ENCODE results near the gene PLOD1. TPM values are rescaled to one million over a fixed set of nuclear protein-coding genes. Genes with fewer than 3 reads are reported as not detected.

PLOD1 gene
- total and polyA plus RNA-seq, 2 experiments from 2014 or later = 22.4 to 62.9 TPM

DNA sequence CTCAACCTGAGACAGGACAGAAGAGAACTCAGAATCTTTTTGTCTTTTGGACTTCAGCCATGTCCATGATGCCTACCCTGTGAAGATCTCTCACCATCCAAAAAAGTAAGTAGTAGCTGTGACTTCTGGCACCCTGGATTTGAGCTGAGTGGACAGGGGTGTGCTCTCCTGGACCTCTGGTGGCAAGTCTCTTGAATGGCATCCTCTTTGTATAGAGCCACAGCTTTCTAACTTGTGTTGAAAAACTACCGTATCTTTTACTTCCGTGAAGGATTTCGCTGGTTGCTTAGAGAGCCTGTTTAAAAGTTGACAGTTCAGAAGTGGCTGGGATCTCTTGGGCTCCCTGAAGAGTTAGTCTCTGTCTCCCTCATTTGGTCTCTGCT lies 47.5 kb downstream of the PLOD1 start:
- no peak for ATAC-seq
- 0 out of 2 replicates have a peak overlapping the region, but pooled peaks have one; percentile 30 for H3K27ac Mint-ChIP-seq
- peaks cover 18% of the 10 kb centered on the region for H4K20me1 ChIP-seq (replicated peaks; ENCODE audit: insufficient read depth)

DNA sequence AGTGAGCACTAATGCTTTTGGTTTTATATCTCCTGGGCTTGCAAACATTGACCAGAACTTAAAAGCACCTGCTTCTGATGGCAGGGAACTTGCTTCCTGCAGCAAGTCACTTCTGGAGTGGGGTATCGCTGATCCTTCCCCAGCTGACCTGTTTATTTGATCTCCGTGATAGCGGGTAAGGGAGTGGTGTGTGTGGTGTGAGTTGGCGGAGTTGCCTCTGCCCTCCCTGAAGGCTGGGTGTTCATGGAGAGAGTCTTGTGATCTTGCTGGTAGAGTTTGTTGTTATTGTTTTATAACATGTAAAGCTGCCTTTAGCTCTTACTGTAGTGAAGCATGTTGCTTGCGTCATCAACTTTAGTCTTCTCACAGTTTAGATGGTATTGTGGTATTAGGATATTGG lies 49.6 kb downstream of the PLOD1 start:
- no peaks in the 10 kb centered on the region for H3K27me3 ChIP-seq (ENCODE audit: insufficient read depth)
- Mint-ChIP-seq H3K27me3 (ENCODE audit: insufficient read depth, low read depth, poor library complexity) (peaks cover 11% of the 10 kb centered on the region), H3K4me1 (peaks cover 21% of the 10 kb centered on the region), H3K9me3 (no peaks in the 10 kb centered on the region), H3K27ac (no peak overlapping the region), H3K4me3 (no peak overlapping the region), H3K36me3 (ENCODE audit: low read depth) (peaks cover 53% of the 10 kb centered on the region)
- no peak overlapping the region for H3K4me3 ChIP-seq
- H3K9me2 ChIP-seq (ENCODE audit: insufficient read depth) = no peaks in the 10 kb centered on the region
- peaks cover 13% of the 10 kb centered on the region for H3K4me1 ChIP-seq (ENCODE audit: insufficient read depth)
- H3K79me2 ChIP-seq (replicated peaks; ENCODE audit: insufficient read depth) = peaks cover 81% of the 10 kb centered on the region
- ATAC-seq (no peak), DNase-seq (ENCODE audit: low spot score) (no peak)
- H3K4me2 ChIP-seq = no peak overlapping the region
- H3K27ac ChIP-seq (ENCODE audit: low read depth) = no peak overlapping the region
- H4K20me1 ChIP-seq (replicated peaks; ENCODE audit: insufficient read depth) = peaks cover 18% of the 10 kb centered on the region
- H3K36me3 ChIP-seq (ENCODE audit: insufficient read depth) = 0 out of 2 replicates have a peak, but pooled peaks cover 8% of the 10 kb centered on the region
- no peak overlapping the region for H2AFZ ChIP-seq
- H3F3A ChIP-seq (replicated peaks; ENCODE audit: low read depth) = peaks cover 11% of the 10 kb centered on the region
- no peak for TF ChIP-seq EZH2phosphoT487 (IDR thresholded peaks at IDR 0.05; ENCODE audit: unreplicated experiment)
- TF ChIP-seq, protein P1, sequence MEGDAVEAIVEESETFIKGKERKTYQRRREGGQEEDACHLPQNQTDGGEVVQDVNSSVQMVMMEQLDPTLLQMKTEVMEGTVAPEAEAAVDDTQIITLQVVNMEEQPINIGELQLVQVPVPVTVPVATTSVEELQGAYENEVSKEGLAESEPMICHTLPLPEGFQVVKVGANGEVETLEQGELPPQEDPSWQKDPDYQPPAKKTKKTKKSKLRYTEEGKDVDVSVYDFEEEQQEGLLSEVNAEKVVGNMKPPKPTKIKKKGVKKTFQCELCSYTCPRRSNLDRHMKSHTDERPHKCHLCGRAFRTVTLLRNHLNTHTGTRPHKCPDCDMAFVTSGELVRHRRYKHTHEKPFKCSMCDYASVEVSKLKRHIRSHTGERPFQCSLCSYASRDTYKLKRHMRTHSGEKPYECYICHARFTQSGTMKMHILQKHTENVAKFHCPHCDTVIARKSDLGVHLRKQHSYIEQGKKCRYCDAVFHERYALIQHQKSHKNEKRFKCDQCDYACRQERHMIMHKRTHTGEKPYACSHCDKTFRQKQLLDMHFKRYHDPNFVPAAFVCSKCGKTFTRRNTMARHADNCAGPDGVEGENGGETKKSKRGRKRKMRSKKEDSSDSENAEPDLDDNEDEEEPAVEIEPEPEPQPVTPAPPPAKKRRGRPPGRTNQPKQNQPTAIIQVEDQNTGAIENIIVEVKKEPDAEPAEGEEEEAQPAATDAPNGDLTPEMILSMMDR (conservative IDR thresholded peaks at IDR 0.05; ENCODE audit: low read depth in 2 of 2) = no peak

More for the DNA sequence above, 47.5 kb downstream of the PLOD1 start:
- Mint-ChIP-seq H3K9me3 (no peaks in the 10 kb centered on the region), H3K4me3 (peak overlapping the region; percentile 99), H3K36me3 (ENCODE audit: low read depth) (peaks cover 47% of the 10 kb centered on the region), H3K4me1 (peaks cover 21% of the 10 kb centered on the region), H3K27me3 (ENCODE audit: insufficient read depth, low read depth, poor library complexity) (peaks cover 16% of the 10 kb centered on the region)
- 0 out of 2 replicates have a peak, but pooled peaks cover 4% of the 10 kb centered on the region for H3K36me3 ChIP-seq (ENCODE audit: insufficient read depth)
- H3K79me2 ChIP-seq (replicated peaks; ENCODE audit: insufficient read depth) = peaks cover 64% of the 10 kb centered on the region
- no peak overlapping the region for H3K4me2 ChIP-seq
- H3K9me2 ChIP-seq (ENCODE audit: insufficient read depth) = no peaks in the 10 kb centered on the region
- no peak overlapping the region for H3K4me3 ChIP-seq
- H3F3A ChIP-seq (replicated peaks; ENCODE audit: low read depth) = peaks cover 17% of the 10 kb centered on the region
- H3K27ac ChIP-seq (ENCODE audit: low read depth) = no peak overlapping the region
- peak; percentile 26 for DNase-seq (ENCODE audit: low spot score)
- TF ChIP-seq, protein P1 (conservative IDR thresholded peaks at IDR 0.05; ENCODE audit: low read depth in 2 of 2) = peak in 1 of 2 experiments; percentile 15; a peak in 1 of 4 replicates
- TF ChIP-seq, protein P2, sequence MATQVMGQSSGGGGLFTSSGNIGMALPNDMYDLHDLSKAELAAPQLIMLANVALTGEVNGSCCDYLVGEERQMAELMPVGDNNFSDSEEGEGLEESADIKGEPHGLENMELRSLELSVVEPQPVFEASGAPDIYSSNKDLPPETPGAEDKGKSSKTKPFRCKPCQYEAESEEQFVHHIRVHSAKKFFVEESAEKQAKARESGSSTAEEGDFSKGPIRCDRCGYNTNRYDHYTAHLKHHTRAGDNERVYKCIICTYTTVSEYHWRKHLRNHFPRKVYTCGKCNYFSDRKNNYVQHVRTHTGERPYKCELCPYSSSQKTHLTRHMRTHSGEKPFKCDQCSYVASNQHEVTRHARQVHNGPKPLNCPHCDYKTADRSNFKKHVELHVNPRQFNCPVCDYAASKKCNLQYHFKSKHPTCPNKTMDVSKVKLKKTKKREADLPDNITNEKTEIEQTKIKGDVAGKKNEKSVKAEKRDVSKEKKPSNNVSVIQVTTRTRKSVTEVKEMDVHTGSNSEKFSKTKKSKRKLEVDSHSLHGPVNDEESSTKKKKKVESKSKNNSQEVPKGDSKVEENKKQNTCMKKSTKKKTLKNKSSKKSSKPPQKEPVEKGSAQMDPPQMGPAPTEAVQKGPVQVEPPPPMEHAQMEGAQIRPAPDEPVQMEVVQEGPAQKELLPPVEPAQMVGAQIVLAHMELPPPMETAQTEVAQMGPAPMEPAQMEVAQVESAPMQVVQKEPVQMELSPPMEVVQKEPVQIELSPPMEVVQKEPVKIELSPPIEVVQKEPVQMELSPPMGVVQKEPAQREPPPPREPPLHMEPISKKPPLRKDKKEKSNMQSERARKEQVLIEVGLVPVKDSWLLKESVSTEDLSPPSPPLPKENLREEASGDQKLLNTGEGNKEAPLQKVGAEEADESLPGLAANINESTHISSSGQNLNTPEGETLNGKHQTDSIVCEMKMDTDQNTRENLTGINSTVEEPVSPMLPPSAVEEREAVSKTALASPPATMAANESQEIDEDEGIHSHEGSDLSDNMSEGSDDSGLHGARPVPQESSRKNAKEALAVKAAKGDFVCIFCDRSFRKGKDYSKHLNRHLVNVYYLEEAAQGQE (IDR thresholded peaks at IDR 0.05; ENCODE audit: unreplicated experiment) = no peak
- no peaks in the 10 kb centered on the region for H3K27me3 ChIP-seq (ENCODE audit: insufficient read depth)
- H3K4me1 ChIP-seq (ENCODE audit: insufficient read depth) = peaks cover 13% of the 10 kb centered on the region
- no peak overlapping the region for H2AFZ ChIP-seq
